ENCODE measurements around the gene HAP1.

GRCh38 chr17:41769985-41770384, 35.5 kb upstream of the HAP1 start:
- TF ChIP-seq, protein P1, sequence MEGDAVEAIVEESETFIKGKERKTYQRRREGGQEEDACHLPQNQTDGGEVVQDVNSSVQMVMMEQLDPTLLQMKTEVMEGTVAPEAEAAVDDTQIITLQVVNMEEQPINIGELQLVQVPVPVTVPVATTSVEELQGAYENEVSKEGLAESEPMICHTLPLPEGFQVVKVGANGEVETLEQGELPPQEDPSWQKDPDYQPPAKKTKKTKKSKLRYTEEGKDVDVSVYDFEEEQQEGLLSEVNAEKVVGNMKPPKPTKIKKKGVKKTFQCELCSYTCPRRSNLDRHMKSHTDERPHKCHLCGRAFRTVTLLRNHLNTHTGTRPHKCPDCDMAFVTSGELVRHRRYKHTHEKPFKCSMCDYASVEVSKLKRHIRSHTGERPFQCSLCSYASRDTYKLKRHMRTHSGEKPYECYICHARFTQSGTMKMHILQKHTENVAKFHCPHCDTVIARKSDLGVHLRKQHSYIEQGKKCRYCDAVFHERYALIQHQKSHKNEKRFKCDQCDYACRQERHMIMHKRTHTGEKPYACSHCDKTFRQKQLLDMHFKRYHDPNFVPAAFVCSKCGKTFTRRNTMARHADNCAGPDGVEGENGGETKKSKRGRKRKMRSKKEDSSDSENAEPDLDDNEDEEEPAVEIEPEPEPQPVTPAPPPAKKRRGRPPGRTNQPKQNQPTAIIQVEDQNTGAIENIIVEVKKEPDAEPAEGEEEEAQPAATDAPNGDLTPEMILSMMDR (IDR thresholded peaks at IDR 0.05), result no peak
- TF ChIP-seq POLR2A (IDR thresholded peaks at IDR 0.05), result no peak
